ENCODE measurements around the gene IL5RA. TPM values are rescaled to one million over a fixed set of nuclear protein-coding genes. Genes with fewer than 3 reads are reported as not detected.

IL5RA gene
- total RNA-seq, 2 donors from 2014 or later, result not detected

GRCh38 chr3:3133500-3133899, 23.3 kb upstream of the IL5RA start:
- WGBS, 2 experiments (ENCODE audit: insufficient coverage in 1 of 2, insufficient read length in 1 of 2), result 85 to 91% methylated on average over 5 to 6 of the region's 6 CpGs
- no peaks in the 10 kb centered on the region for H3K27me3 Mint-ChIP-seq (ENCODE audit: insufficient read depth)
- peaks cover 56% of the 10 kb centered on the region for H3K36me3 Mint-ChIP-seq (ENCODE audit: low read depth)
- H3K4me3 Mint-ChIP-seq, result no peak overlapping the region
- peaks cover 8% of the 10 kb centered on the region for H3K9me3 ChIP-seq (ENCODE audit: control insufficient read depth, low read length)
- H3K27ac Mint-ChIP-seq, result peak overlapping the region; percentile 68
- no peak for DNase-seq
- TF ChIP-seq CTCF (conservative IDR thresholded peaks at IDR 0.05), result no peak
- no peak overlapping the region for H3K27ac ChIP-seq (ENCODE audit: low read depth, low read length)
- no peaks in the 10 kb centered on the region for H3K4me1 ChIP-seq (ENCODE audit: control insufficient read depth, insufficient read depth, low read length)
- peaks cover 60% of the 10 kb centered on the region for H3K36me3 ChIP-seq (ENCODE audit: control insufficient read depth, insufficient read depth, low read length)
- H3K4me1 Mint-ChIP-seq, result peaks cover 2% of the 10 kb centered on the region
- H3K9me3 Mint-ChIP-seq, result peaks cover 4% of the 10 kb centered on the region
- no peak overlapping the region for H3K4me3 ChIP-seq (ENCODE audit: low read length)
- no peak overlapping the region for H3K9ac ChIP-seq (ENCODE audit: extremely low read depth, low read length, poor library complexity, severe bottlenecking)
- no peaks in the 10 kb centered on the region for H3K27me3 ChIP-seq (ENCODE audit: control insufficient read depth, insufficient read depth, low read length, poor library complexity, severe bottlenecking)

GRCh38 chr3:3129579-3129978, 19.4 kb upstream of the IL5RA start:
- Mint-ChIP-seq H3K4me1 (peaks cover 11% of the 10 kb centered on the region), H3K27me3 (ENCODE audit: insufficient read depth) (no peaks in the 10 kb centered on the region), H3K36me3 (ENCODE audit: low read depth) (peaks cover 34% of the 10 kb centered on the region), H3K4me3 (no peak overlapping the region), H3K9me3 (peaks cover 4% of the 10 kb centered on the region), H3K27ac (no peak overlapping the region)
- Histone ChIP-seq H3K27ac (ENCODE audit: low read depth, low read length) (no peak overlapping the region), H3K9ac (ENCODE audit: extremely low read depth, low read length, poor library complexity, severe bottlenecking) (no peak overlapping the region), H3K36me3 (ENCODE audit: control insufficient read depth, insufficient read depth, low read length) (peaks cover 34% of the 10 kb centered on the region), H3K4me1 (ENCODE audit: control insufficient read depth, insufficient read depth, low read length) (peaks cover 5% of the 10 kb centered on the region), H3K9me3 (ENCODE audit: control insufficient read depth, low read length) (peaks cover 8% of the 10 kb centered on the region), H3K27me3 (ENCODE audit: control insufficient read depth, insufficient read depth, low read length, poor library complexity, severe bottlenecking) (no peaks in the 10 kb centered on the region), H3K4me3 (ENCODE audit: low read length) (no peak overlapping the region)
- 78 to 80% methylated on average over 5 of the region's 5 CpGs for WGBS, 2 experiments (ENCODE audit: insufficient coverage in 1 of 2, insufficient read length in 1 of 2)
- no peak for TF ChIP-seq CTCF (conservative IDR thresholded peaks at IDR 0.05)
- DNase-seq, result no peak

GRCh38 chr3:3127432-3128010, 17.3 kb upstream of the IL5RA start:
- Mint-ChIP-seq H3K27ac (peak overlapping the region; percentile 93), H3K27me3 (ENCODE audit: insufficient read depth) (no peaks in the 10 kb centered on the region), H3K36me3 (ENCODE audit: low read depth) (peaks cover 27% of the 10 kb centered on the region), H3K4me3 (peak overlapping the region; percentile 89), H3K4me1 (peaks cover 9% of the 10 kb centered on the region), H3K9me3 (peaks cover 4% of the 10 kb centered on the region)
- Histone ChIP-seq H3K9ac (ENCODE audit: extremely low read depth, low read length, poor library complexity, severe bottlenecking) (peak overlapping the region; percentile 95), H3K36me3 (ENCODE audit: control insufficient read depth, insufficient read depth, low read length) (peaks cover 29% of the 10 kb centered on the region), H3K27ac (ENCODE audit: low read depth, low read length) (peak overlapping the region; percentile 85), H3K4me3 (ENCODE audit: low read length) (peak overlapping the region; percentile 92), H3K9me3 (ENCODE audit: control insufficient read depth, low read length) (peaks cover 8% of the 10 kb centered on the region), H3K27me3 (ENCODE audit: control insufficient read depth, insufficient read depth, low read length, poor library complexity, severe bottlenecking) (no peaks in the 10 kb centered on the region), H3K4me1 (ENCODE audit: control insufficient read depth, insufficient read depth, low read length) (peaks cover 5% of the 10 kb centered on the region)
- WGBS, 2 experiments (ENCODE audit: insufficient coverage in 1 of 2, insufficient read length in 1 of 2), result 38 to 39% methylated on average over 15 to 20 of the region's 20 CpGs
- peak; percentile 52 for DNase-seq
- no peak for TF ChIP-seq CTCF (conservative IDR thresholded peaks at IDR 0.05)

All from endodermal cell (in vitro differentiated cells).